Activated B cell treated with CpG ODN at 0.5 μM for 24 hours (primary cell): ENCODE measurements around the gene SVEP1. TPM values are rescaled to one million over a fixed set of nuclear protein-coding genes. Genes with fewer than 3 reads are reported as not detected.

Source experiments
- ATAC-seq: fragments of 200-7000 bp; cut with Tn5 transposase; one replicate; pipeline ENCODE4 v1.10.0; 2021; ENCODE audit warnings: low read depth, mild to moderate bottlenecking, moderate library complexity
- CTCF ChIA-PET: fragments of 350-600 bp; sonication (Branson Sonifier 250); formaldehyde crosslinking; loops from one replicate; lab custom pipeline; 2021; ENCODE audit warnings: antibody characterized with exemption; lab: Charles Lee
- POLR2A ChIA-PET: fragments of 350-600 bp; sonication (Branson Sonifier 250); formaldehyde crosslinking; loops from one replicate; lab custom pipeline; 2021; ENCODE audit warnings: antibody characterized with exemption; lab: Charles Lee
- DNase-seq: peaks from one replicate; pipeline ENCODE4 v3.0.0; 2022
- H3K27ac Mint-ChIP-seq: one replicate; pipeline ENCODE4 v1.8.0; 2020; ENCODE audit warnings: mixed read lengths
- H3K27me3 Mint-ChIP-seq: one replicate; pipeline ENCODE4 v1.8.0; 2021; ENCODE audit warnings: mixed read lengths
- H3K36me3 Mint-ChIP-seq: one replicate; pipeline ENCODE4 v1.8.0; 2021; ENCODE audit warnings: low read depth, mixed read lengths
- H3K4me1 Mint-ChIP-seq: one replicate; pipeline ENCODE4 v1.8.0; 2021; ENCODE audit warnings: mixed read lengths
- H3K4me3 Mint-ChIP-seq: one replicate; pipeline ENCODE4 v1.8.0; 2020; ENCODE audit warnings: mild to moderate bottlenecking, mixed read lengths
- H3K9me3 Mint-ChIP-seq: one replicate; pipeline ENCODE4 v1.8.0; 2020; ENCODE audit warnings: mixed read lengths
- CTCF ChIP-seq: fragments of 200-600 bp; IDR thresholded peaks from one replicate; pipeline ENCODE4 v1.8.0; 2022; ENCODE audit warnings: antibody characterized with exemption, mild to moderate bottlenecking
- intact Hi-C: fragments of 100-400 bp; cut with micrococcal nuclease; formaldehyde crosslinking; loops from one replicate; pipeline ENCODE4 v1.15.1; 2024
- total RNA-seq: library from RNA; stranded (reverse); gene quantifications from 2 replicates; pipeline ENCODE4 v1.2.3, GENCODE V29; 2022

Gene SVEP1
- total RNA-seq, 1 donor from 2014 or later: not detected

GRCh38 chr9:110351009-110351467 is 228.5 kb downstream of the SVEP1 start:
- ChIA-PET POLR2A (no interaction called here), CTCF (no interaction called here)
- Mint-ChIP-seq H3K27ac (no peak overlapping the region), H3K27me3 (no peaks in the 10 kb centered on the region), H3K4me3 (no peak overlapping the region), H3K9me3 (no peaks in the 10 kb centered on the region), H3K4me1 (peaks cover 4% of the 10 kb centered on the region), H3K36me3 (no peaks in the 10 kb centered on the region)
- DNase-seq (no peak), ATAC-seq (no peak)
- intact Hi-C loops: no loop called here
- no peak for TF ChIP-seq CTCF

GRCh38 chr9:110346325-110346724 is 233.2 kb downstream of the SVEP1 start:
- Mint-ChIP-seq H3K4me1 (no peaks in the 10 kb centered on the region), H3K36me3 (no peaks in the 10 kb centered on the region), H3K27ac (no peak overlapping the region), H3K4me3 (no peak overlapping the region), H3K27me3 (peaks cover 3% of the 10 kb centered on the region), H3K9me3 (no peaks in the 10 kb centered on the region)
- CTCF ChIA-PET: no interaction called here
- intact Hi-C loops: no loop called here
- ATAC-seq (no peak), DNase-seq (no peak)
- no peak for TF ChIP-seq CTCF
- POLR2A ChIA-PET: no interaction called here

GRCh38 chr9:110344821-110345220 is 234.7 kb downstream of the SVEP1 start:
- ChIA-PET CTCF (no interaction called here), POLR2A (no interaction called here)
- Mint-ChIP-seq H3K4me3 (no peak overlapping the region), H3K9me3 (no peaks in the 10 kb centered on the region), H3K27ac (no peak overlapping the region), H3K4me1 (no peaks in the 10 kb centered on the region), H3K27me3 (peaks cover 7% of the 10 kb centered on the region), H3K36me3 (no peaks in the 10 kb centered on the region)
- ATAC-seq (no peak), DNase-seq (no peak)
- intact Hi-C loops: no loop called here
- no peak for TF ChIP-seq CTCF

DNA sequence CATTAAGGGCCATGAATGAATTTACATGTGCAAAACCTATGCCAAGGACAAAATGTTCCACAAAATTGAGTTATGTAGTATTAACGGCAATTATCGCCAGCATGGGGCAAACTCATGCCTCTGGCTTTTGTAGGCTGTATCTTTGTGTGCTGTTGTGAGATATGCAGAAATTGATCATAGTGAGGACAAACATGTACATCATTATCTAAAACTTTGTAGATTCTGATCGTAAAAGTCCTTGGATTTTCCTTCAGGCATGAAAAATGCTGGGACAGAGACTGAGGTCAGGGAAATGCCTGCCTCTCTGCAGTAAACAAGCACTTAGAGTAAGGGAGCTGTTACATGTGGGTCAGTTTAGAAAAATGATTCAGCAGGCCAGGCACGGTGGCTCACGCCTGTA is 236.0 kb downstream of the SVEP1 start:
- intact Hi-C loops: no loop called here
- CTCF ChIA-PET: no interaction called here
- POLR2A ChIA-PET: no interaction called here
- DNase-seq (no peak), ATAC-seq (no peak)
- no peaks in the 10 kb centered on the region for H3K36me3 Mint-ChIP-seq
- no peaks in the 10 kb centered on the region for H3K4me1 Mint-ChIP-seq
- H3K27me3 Mint-ChIP-seq: peaks cover 7% of the 10 kb centered on the region
- TF ChIP-seq CTCF: no peak
- H3K27ac Mint-ChIP-seq: no peak overlapping the region
- no peak overlapping the region for H3K4me3 Mint-ChIP-seq
- no peaks in the 10 kb centered on the region for H3K9me3 Mint-ChIP-seq

GRCh38 chr9:110340306-110340705 is 239.2 kb downstream of the SVEP1 start:
- no peaks in the 10 kb centered on the region for H3K36me3 Mint-ChIP-seq
- intact Hi-C loops: no loop called here
- TF ChIP-seq CTCF: no peak
- H3K4me1 Mint-ChIP-seq: no peaks in the 10 kb centered on the region
- DNase-seq (no peak), ATAC-seq (no peak)
- no peak overlapping the region for H3K27ac Mint-ChIP-seq
- POLR2A ChIA-PET: no interaction called here
- no peaks in the 10 kb centered on the region for H3K9me3 Mint-ChIP-seq
- CTCF ChIA-PET: no interaction called here
- peaks cover 9% of the 10 kb centered on the region for H3K27me3 Mint-ChIP-seq
- no peak overlapping the region for H3K4me3 Mint-ChIP-seq
